Adrenal gland (tissue), 5 donors: ENCODE data around the gene HELT.

Experiments used
- POLR2A ChIP-seq, 2 donors: fragments of 450-650 bp; IDR thresholded peaks; one replicate each; pipeline ENCODE4 v1.6.1; 2017; ENCODE audit warnings: antibody characterized with exemption in 2 of 2, mild to moderate bottlenecking in 2 of 2, moderate library complexity in 1 of 2
- TF ChIP-seq, protein P1 (sequence below), 6 experiments: fragments of 450-650 bp in 4 of 6; fragments of 200-600 bp in 2 of 6; sonication (generic) in 1 of 6; IDR thresholded peaks; 1 replicate in 5 of 6; 2 replicates in 1 of 6; pipeline versions ENCODE4 v1.5.1 to v1.8.0; 2016 to 2021; ENCODE audit warnings: antibody characterized with exemption in 6 of 6, mild to moderate bottlenecking in 2 of 6, moderate library complexity in 1 of 6
- donor health status: DM: no; HTN: no; CAD: no.

DNA sequence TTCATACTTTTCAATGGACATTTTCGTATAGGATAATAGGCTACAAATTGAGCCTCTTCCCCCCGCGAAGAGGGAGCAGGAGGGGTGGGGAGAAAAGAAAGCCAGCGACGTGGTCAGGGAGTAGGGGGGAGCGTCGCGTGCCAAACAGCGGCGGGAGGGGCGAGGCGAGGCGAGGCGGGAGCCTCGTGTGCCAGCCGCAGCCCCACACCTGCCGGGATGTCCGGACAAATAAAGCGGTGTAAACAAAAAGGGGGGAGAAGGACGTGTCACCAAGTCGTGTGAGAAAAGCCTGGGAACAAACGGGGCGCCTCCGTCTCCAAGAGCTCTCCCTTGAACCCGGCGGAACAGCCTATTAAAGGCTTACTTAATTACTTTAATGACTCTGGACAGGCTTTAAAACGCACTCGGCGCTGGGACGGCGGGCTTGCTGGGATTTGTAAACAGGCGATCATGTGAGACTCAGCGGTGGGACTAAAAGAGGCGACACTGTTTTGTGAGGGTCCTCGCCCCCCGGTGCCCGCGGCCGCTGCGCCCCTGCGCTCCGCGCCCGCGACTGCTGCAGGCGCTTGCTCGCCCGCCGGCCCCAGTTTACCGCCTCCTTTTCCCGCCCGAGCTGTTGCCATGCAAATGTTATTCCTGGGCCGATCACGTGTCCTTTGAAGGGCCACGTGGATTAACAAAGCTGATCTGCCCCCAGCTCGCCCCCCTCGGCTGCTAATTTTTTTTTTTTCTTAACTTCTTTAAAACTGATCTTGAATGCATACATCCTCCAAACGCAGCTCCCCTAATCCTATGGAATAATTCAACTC, at the start of gene HELT:
- TF ChIP-seq, protein P1, sequence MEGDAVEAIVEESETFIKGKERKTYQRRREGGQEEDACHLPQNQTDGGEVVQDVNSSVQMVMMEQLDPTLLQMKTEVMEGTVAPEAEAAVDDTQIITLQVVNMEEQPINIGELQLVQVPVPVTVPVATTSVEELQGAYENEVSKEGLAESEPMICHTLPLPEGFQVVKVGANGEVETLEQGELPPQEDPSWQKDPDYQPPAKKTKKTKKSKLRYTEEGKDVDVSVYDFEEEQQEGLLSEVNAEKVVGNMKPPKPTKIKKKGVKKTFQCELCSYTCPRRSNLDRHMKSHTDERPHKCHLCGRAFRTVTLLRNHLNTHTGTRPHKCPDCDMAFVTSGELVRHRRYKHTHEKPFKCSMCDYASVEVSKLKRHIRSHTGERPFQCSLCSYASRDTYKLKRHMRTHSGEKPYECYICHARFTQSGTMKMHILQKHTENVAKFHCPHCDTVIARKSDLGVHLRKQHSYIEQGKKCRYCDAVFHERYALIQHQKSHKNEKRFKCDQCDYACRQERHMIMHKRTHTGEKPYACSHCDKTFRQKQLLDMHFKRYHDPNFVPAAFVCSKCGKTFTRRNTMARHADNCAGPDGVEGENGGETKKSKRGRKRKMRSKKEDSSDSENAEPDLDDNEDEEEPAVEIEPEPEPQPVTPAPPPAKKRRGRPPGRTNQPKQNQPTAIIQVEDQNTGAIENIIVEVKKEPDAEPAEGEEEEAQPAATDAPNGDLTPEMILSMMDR (IDR thresholded peaks at IDR 0.05), result no peak
- no peak for TF ChIP-seq POLR2A (IDR thresholded peaks at IDR 0.05)
